ENCODE measurements around the gene UBL4B.

The UBL4B gene

GRCh38 chr1:110084227-110085078 lies 27.8 kb upstream of the UBL4B start:
- DNase-seq (ENCODE audit: low read depth in 3 of 3), result no peak

GRCh38 chr1:110085671-110086070 lies 26.6 kb upstream of the UBL4B start:
- no peak for DNase-seq (ENCODE audit: low read depth in 3 of 3)

GRCh38 chr1:110086961-110087360 lies 25.3 kb upstream of the UBL4B start:
- DNase-seq (ENCODE audit: low read depth in 3 of 3), result no peak

GRCh38 chr1:110087812-110088738 lies 24.2 kb upstream of the UBL4B start:
- DNase-seq (ENCODE audit: low read depth in 3 of 3), result peak in 1 of 3 donors; percentile 35

DNA sequence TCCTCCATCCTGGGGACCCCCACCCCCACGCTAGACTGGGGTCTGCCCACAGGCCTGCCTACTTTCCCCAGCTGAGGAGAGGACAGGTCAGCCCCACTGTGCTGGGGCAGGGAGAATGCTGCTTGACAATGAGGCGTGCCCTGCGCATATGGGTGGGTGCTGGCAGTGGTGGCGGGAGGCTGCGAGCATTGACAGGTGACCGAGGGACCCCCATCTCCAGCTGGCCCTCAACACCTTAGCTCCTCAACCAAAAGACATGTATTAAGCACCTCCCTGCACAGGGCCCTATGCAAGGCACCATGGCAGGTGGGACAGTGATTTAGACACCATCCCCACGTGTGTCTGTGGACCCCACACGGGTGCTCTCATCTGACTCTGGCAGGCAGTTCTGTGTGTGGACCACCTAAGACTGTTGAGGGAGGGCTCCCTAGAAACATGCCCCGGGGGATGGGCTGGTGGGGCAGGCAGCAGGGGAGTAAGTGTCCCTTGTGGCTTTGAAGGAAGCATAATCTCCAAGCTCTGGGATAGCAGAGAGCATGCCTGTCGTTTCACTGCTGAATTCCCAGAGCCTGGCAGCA lies 23.4 kb upstream of the UBL4B start:
- no peak for DNase-seq (ENCODE audit: low read depth in 3 of 3)

GRCh38 chr1:110089561-110090275 lies 22.5 kb upstream of the UBL4B start:
- DNase-seq (ENCODE audit: low read depth in 3 of 3), result no peak

- DNase-seq (ENCODE audit: low read depth in 3 of 3), result no peak
These were observed 20.9 kb upstream of the UBL4B start for GRCh38 chr1:110091381-110091780.

GRCh38 chr1:110091791-110092190 lies 20.5 kb upstream of the UBL4B start:
- DNase-seq (ENCODE audit: low read depth in 3 of 3), result no peak

GRCh38 chr1:110092991-110093390 lies 19.3 kb upstream of the UBL4B start:
- DNase-seq (ENCODE audit: low read depth in 3 of 3), result no peak

- no peak for DNase-seq (ENCODE audit: low read depth in 3 of 3)
These were observed 17.1 kb upstream of the UBL4B start for GRCh38 chr1:110094931-110095654.

GRCh38 chr1:110097507-110098221 lies 14.6 kb upstream of the UBL4B start:
- DNase-seq (ENCODE audit: low read depth in 3 of 3), result no peak

DNA sequence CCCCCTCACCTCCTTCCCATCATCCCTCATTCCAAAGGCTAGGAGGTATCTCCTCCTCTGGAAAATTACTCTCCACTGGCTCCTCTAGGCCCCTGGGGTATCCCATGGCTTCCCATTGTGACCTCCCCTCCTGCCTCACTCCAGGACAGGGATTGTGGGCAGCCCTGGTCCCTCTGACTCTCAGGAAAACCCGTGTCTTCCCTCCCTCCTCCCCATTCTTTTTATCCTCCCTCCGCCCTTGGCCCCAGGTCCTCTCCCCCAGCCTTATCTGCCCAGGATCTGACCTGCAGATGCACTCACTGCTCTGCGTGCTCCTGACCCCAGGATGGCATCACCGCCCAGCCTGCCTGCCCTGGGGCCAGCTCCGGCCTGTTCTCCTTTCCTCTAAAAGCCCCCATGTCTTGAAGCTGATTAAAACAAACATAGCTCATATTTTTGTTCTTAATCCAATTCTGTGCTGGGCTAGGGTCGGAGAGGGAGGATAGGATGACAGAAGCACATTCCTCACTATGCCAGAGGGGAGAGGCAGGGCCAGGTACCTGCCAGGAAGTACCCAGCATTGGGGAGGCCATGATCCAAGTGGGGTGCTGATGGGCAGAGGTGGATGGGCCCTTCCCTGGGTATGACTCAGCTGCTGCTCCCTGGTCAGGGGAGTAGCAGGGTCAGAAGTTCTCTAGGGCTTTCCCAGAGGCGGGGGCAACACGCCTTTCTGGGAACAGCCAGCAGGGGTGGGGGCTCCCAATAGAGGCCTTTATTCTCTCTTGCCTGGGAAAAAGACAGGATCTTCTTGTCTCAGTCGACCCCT lies 13.8 kb upstream of the UBL4B start:
- no peak for DNase-seq (ENCODE audit: low read depth in 3 of 3)

GRCh38 chr1:110100335-110100734 lies 11.9 kb upstream of the UBL4B start:
- no peak for DNase-seq (ENCODE audit: low read depth in 3 of 3)

GRCh38 chr1:110102081-110102480 lies 10.2 kb upstream of the UBL4B start:
- DNase-seq (ENCODE audit: low read depth in 3 of 3), result no peak

DNA sequence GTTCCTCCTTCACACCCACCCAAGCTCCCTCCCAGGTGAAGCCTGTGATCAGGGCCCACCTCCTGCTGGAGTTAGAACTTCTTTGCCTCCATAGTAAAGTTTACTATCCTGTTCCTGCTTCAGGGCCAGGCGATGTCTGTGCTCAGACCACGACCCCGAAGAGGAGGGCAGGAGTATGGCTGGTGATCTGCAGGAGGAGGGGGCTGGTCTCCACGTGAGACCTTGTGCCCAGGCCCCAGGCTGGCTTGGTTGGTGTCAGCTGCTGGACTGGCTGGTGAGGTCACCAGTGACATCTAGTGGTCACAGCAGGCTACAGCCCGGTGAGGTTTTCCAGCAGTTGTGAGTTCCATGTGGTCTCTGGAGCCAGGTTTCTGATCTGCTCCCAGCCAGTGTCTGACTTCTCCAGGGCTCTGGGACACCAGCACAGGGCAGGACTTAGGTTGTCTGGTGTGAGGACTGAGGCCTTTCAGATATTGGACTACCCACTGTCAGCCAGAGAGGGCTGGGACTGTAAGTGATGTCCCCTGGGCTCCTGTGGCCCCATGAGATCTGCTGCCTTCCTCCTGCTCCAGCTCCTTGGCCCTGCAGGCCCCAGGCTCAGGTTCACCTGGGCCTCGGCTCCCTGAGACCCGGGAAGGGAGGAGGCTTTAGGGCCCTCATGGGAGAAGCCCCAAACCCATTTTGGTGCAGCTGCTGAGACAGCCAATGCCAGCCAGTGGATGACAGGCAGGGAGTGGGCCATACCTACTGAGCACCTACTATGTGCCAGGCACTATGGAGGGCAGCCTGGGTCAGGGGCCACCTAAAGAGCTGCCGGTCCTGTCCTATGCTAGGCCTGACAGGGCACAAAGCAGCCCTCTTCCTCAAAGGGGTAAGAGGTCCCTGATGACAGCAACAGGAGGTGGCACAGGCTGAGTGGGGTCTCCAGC lies 6.0 kb upstream of the UBL4B start:
- DNase-seq (ENCODE audit: low read depth in 3 of 3), result peak; percentile 32 to 43 (median 36)

DNA sequence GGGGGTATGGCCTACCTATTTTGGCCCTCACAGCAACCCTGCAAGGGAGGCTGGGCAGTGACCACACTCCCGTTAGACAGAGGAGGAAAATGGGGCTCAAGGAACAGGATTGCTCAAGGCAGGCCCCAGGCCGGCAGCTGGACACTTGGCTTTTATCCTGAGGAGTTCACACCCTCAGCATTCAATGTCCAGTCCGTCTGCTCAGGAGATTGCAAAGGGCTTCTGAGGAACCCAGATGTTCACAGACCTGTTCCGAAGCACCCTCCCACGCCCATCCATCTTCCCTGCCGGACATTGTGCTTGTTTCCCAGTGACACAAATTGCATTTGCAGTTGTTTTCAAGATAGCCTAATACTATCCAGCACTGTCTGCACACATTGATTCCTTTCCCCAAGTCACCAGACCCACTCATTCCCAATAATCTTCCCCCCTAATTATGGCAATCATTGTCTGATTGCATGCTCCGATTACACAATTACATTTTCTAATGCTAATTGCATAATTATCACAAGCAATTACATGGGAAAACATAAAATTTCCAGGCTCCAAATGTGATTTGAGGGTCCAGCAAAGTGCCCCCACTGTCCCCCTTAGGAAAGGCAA lies 4.3 kb upstream of the UBL4B start:
- DNase-seq (ENCODE audit: low read depth in 3 of 3), result no peak

DNA sequence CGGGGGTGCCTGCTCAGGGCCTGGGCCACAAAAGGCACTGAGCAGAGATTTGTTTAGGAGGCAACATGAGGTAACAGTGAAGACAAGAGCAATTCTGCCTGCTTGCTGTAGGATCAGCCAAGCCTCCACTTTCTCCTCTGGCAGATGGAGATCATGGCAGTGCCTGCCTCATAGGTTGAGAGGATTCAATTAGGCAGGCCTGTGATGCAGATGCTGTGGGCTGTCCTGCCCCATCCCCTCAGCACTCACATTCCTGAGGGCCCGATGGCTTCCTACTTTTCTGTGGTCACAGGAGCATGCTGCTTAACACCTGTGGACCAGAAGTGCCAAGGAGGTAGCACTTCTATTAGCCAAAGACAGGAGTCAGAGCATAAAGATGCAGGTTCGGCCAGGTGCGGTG lies 1.2 kb upstream of the UBL4B start:
- no peak for DNase-seq (ENCODE audit: low read depth in 3 of 3)

GRCh38 chr1:110112656-110113055 lies 413 bp downstream of the UBL4B start:
- DNase-seq (ENCODE audit: low read depth in 3 of 3), result no peak

All from stimulated activated CD4-positive, alpha-beta T cell treated with anti-CD3 and anti-CD28 coated beads, TNF-alpha, amount 100 ng/mL, for 48 hours (primary cell).